Fibroblast of mammary gland (primary cell): Measurements from ENCODE around the gene TMPRSS11D.

Experiments used
- DNase-seq: peaks from one replicate; pipeline ENCODE4 v3.0.0-alpha.2; 2010; ENCODE audit warnings: low read depth
- H3K4me3 ChIP-seq: 2 replicates; pipeline ENCODE4 v1.5.1; 2011; ENCODE audit warnings: low read depth, mild to moderate bottlenecking, low read length, moderate library complexity; ENCODE audit not compliant: control insufficient read depth
- CTCF ChIP-seq: conservative IDR thresholded peaks from 2 replicates; pipeline ENCODE4 v1.5.1; 2011; ENCODE audit warnings: low read depth, low read length, inconsistent platforms; ENCODE audit not compliant: control insufficient read depth, insufficient read depth

TMPRSS11D gene

GRCh38 chr4:67869580-67870190, 14.1 kb downstream of the TMPRSS11D start:
- H3K4me3 ChIP-seq: no peak overlapping the region
- no peak for DNase-seq
- TF ChIP-seq CTCF: no peak

DNA sequence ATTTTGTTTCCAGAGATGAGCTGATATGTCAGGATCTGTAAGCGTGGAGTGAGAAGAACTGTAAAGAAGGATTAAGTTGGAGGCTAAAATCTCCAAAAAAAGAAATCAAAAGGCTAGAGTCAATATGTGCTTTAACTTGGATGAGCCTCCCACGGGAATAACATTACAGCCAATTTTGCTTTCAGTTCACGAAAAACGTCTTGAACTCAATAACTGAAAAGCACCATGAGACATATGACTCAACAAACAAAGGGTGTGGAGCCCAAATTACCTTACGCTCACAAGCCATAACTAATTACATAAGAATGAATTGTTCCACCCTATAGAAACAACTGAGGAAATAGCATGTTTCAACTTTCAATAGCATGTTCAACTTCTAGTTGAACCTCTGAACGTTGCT, 22.3 kb downstream of the TMPRSS11D start:
- no peak overlapping the region for H3K4me3 ChIP-seq
- no peak for TF ChIP-seq CTCF
- peak; percentile 65 for DNase-seq

DNA sequence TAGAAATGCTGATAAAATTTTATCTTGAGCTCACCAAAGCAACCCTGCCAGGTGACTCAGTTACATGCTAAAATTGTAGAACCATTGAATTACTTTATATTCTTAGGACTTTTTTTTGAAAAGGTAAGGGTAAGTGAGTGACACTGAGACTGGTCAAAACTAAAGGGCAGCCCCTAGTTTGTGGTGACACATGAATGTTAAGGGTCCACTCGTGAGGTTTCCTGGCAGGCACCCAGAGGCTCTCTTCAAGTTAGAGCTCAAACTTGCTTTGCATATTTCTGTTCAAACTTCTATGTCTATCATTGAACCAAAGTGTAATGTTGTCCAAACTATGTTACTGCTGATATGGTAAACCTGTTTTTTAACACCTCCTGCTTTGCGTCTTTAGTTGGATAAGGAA, 30.5 kb downstream of the TMPRSS11D start:
- H3K4me3 ChIP-seq: no peak overlapping the region
- TF ChIP-seq CTCF: no peak
- DNase-seq: no peak

- TF ChIP-seq CTCF: no peak
- H3K4me3 ChIP-seq: no peak overlapping the region
- DNase-seq: no peak
Measured at GRCh38 chr4:67820903-67821302, 62.9 kb downstream of the TMPRSS11D start.

- no peak for DNase-seq
- no peak overlapping the region for H3K4me3 ChIP-seq
- TF ChIP-seq CTCF: no peak
Measured at GRCh38 chr4:67810011-67810410, 73.8 kb downstream of the TMPRSS11D start.

DNA sequence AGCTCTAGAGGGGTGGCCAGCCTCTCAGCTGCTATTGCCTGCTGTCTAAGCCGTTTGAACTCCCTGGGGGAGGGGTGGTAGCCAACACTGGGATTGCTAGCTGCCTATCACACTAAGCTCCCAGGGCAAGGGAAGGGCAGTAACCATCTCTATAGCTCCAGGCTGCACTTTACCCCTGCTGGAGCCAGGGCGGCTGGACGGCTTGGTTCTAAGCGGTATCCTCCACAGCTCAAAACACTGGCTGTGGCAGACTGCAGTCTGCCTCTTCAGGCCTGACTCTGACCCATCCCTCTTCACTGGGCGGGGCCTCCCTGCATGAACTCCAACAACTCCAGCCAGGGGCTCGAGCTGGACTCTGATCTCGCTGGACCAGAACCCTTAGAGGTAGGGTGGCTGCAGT, 74.3 kb downstream of the TMPRSS11D start:
- no peak overlapping the region for H3K4me3 ChIP-seq
- no peak for TF ChIP-seq CTCF
- DNase-seq: no peak

GRCh38 chr4:67796810-67797209, 87.0 kb downstream of the TMPRSS11D start:
- no peak for DNase-seq
- H3K4me3 ChIP-seq: no peak overlapping the region
- no peak for TF ChIP-seq CTCF
